SK-N-MC (cell line): ENCODE data around the gene LRFN4.

ENCODE experiments used
- EZH2 ChIP-seq: fragments of 200-600 bp; sonication (generic); IDR thresholded peaks from one replicate; pipeline ENCODE4 v1.6.1; 2017; ENCODE audit warnings: antibody characterized with exemption
- FOXP2 ChIP-seq: optimal IDR thresholded peaks from 2 replicates; pipeline ENCODE3; 2011; ENCODE audit warnings: mild to moderate bottlenecking, moderate library complexity; ENCODE audit not compliant: insufficient read depth; ENCODE audit errors: extremely low read length, control extremely low read depth
- POLR2AphosphoS5 ChIP-seq: IDR thresholded peaks from 2 replicates; pipeline ENCODE4 v1.6.1; 2012; ENCODE audit warnings: mild to moderate bottlenecking, low read depth, low read length, borderline replicate concordance

GRCh38 chr11:66882561-66883015 lies 25.7 kb downstream of the LRFN4 start:
- TF ChIP-seq EZH2, result no peak
- no peak for TF ChIP-seq POLR2AphosphoS5
- no peak for TF ChIP-seq FOXP2
